GM12878 (cell line): ENCODE data around the gene COIL. TPM values are rescaled to one million over a fixed set of nuclear protein-coding genes. Genes with fewer than 3 reads are reported as not detected.

Source experiments
- ATF7 ChIP-seq: fragments of 450-650 bp; IDR thresholded peaks from 2 replicates; pipeline ENCODE4 v1.6.1; 2016; ENCODE audit warnings: low read depth, mild to moderate bottlenecking
- EGR1 ChIP-seq, 2 experiments: IDR thresholded peaks; 1 replicate in 1 of 2; 2 replicates in 1 of 2; pipeline ENCODE4 v1.6.1; 2011 to 2012; ENCODE audit warnings: low read depth in 2 of 2, low read length in 2 of 2, borderline replicate concordance in 1 of 2, mild to moderate bottlenecking in 1 of 2, moderate library complexity in 1 of 2
- HCFC1 ChIP-seq: fragments of 150-350 bp; IDR thresholded peaks from 2 replicates; pipeline ENCODE4 v1.6.1; 2014; ENCODE audit warnings: low read length
- HDAC6 ChIP-seq: fragments of 200-600 bp; sonication (generic); IDR thresholded peaks from one replicate; pipeline ENCODE4 v1.8.0; 2017; ENCODE audit warnings: antibody characterized with exemption; ENCODE audit not compliant: unreplicated experiment
- KLF5 ChIP-seq: fragments of 450-650 bp; IDR thresholded peaks from 2 replicates; pipeline ENCODE4 v1.6.1; 2014; ENCODE audit warnings: mild to moderate bottlenecking; ENCODE audit not compliant: partially characterized antibody
- MYC ChIP-seq: IDR thresholded peaks from 2 replicates; pipeline ENCODE4 v1.6.1; 2011; ENCODE audit warnings: mild to moderate bottlenecking, low read length, moderate library complexity, inconsistent platforms; ENCODE audit not compliant: insufficient read depth, insufficient replicate concordance, insufficient read length, severe bottlenecking
- NR2C1 ChIP-seq: fragments of 450-650 bp; IDR thresholded peaks from 2 replicates; pipeline ENCODE4 v1.6.1; 2017; ENCODE audit warnings: antibody characterized with exemption, mild to moderate bottlenecking, moderate library complexity
- POLR2A ChIP-seq: IDR thresholded peaks from 2 replicates; pipeline ENCODE4 v1.6.1; 2011; ENCODE audit warnings: low read depth, mild to moderate bottlenecking, low read length
- POLR2AphosphoS2 ChIP-seq: IDR thresholded peaks from 2 replicates; pipeline ENCODE4 v1.6.1; 2011; ENCODE audit warnings: low read depth, mild to moderate bottlenecking, low read length, improper control_type of control experiment, moderate library complexity
- SMAD1 ChIP-seq: fragments of 450-650 bp; IDR thresholded peaks from 2 replicates; pipeline ENCODE4 v1.6.1; 2018; ENCODE audit warnings: mild to moderate bottlenecking, low read depth; ENCODE audit not compliant: partially characterized antibody
- SMARCA5 ChIP-seq: fragments of 450-650 bp; IDR thresholded peaks from 2 replicates; pipeline ENCODE4 v1.6.1; 2017; ENCODE audit warnings: mild to moderate bottlenecking
- YBX1 ChIP-seq: fragments of 450-650 bp; IDR thresholded peaks from 2 replicates; pipeline ENCODE4 v1.6.1; 2016; ENCODE audit warnings: antibody characterized with exemption
- ZBTB4 ChIP-seq: fragments of 450-650 bp; formaldehyde crosslinking; IDR thresholded peaks from 2 replicates; pipeline ENCODE4 v1.4.0; 2022; ENCODE audit warnings: mild to moderate bottlenecking, moderate library complexity
- polyA plus RNA-seq, 11 experiments: library from polyadenylated mRNA; depleted of rRNA in 4 of 11; unstranded in 6 of 11; stranded (reverse) in 5 of 11; fragments of >200 nt; fragmentation: Nextera tagmentation in 4 of 11; fragmentation: Illumina TruSeq in 1 of 11; extraction: Ambion mirVana in 4 of 11; extraction: Trizol in 1 of 11; gene quantifications; 1 replicate in 1 of 11; 2 replicates in 10 of 11; pipeline versions ENCODE4 v1.2.1 to v1.2.3, GENCODE V29; 2011 to 2016; ENCODE audit warnings: inconsistent platforms in 2 of 11, missing spikeins in 2 of 11, low read depth in 1 of 11
- total RNA-seq, 4 experiments: library from RNA; depleted of rRNA in 3 of 4; stranded (reverse); fragments of >200 nt in 3 of 4; fragmentation: Illumina TruSeq in 1 of 4; extraction: Trizol in 1 of 4; gene quantifications; 2 replicates each; pipeline versions ENCODE4 v1.2.1 to v1.2.3, GENCODE V29; 2013 to 2021
- TF ChIP-seq, protein P1 (sequence below): fragments of 450-650 bp; IDR thresholded peaks from 2 replicates; pipeline ENCODE4 v1.6.1; 2018; ENCODE audit warnings: mild to moderate bottlenecking, low read depth, moderate library complexity; ENCODE audit not compliant: partially characterized antibody
- TF ChIP-seq, protein P2 (sequence below): IDR thresholded peaks from 2 replicates; pipeline ENCODE4 v1.6.1; 2011; ENCODE audit warnings: borderline replicate concordance, low read depth, mild to moderate bottlenecking, moderate library complexity, low read length; ENCODE audit not compliant: insufficient read depth, poor library complexity, severe bottlenecking
- TF ChIP-seq, protein P3 (sequence below): fragments of 450-650 bp; IDR thresholded peaks from 2 replicates; pipeline ENCODE4 v1.6.1; 2016; ENCODE audit warnings: mild to moderate bottlenecking
- TF ChIP-seq, protein P4 (sequence below): IDR thresholded peaks from 2 replicates; pipeline ENCODE4 v1.6.1; 2011; ENCODE audit warnings: low read depth, mild to moderate bottlenecking, low read length, moderate library complexity, borderline replicate concordance; ENCODE audit errors: extremely low read depth

Gene COIL
- total and polyA plus RNA-seq, 10 of the 15 experiments (the other 5 are each of a cell fraction or from before 2014, with no cell fraction given), result 13.7 to 24.3 (median 17.4) TPM

DNA sequence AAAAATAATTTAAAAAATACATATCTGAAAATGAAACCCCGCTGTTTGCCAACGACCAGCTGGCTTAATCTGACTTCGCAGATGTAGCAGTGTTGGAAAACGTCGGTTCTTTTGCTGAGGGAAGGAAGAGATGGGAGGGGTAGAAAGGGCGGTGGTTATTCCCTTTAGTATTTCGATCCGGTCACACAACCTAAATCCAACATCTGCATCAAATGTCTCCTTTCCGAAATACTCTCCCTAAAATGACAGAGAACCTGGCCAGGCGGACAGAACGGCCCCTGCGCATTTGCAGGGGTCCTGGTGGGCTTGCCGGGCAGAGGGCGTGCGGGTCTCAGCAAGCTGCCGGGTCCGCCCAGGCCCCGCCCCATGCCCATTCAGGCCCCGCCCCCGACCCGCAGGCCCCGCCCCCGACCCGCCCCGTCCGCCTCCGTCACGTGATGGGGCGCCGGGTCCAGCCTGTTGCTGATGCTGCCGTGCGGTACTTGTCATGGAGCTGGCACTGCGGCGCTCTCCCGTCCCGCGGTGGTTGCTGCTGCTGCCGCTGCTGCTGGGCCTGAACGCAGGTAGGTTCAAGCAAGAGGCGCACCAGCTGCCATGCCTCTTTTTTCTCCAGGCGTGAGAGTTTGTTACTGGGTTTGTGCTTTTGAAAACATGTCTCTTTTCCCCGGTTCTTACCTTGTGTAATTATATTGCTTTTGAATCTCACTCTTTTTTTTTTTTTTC is 17.0 kb upstream of the COIL start, which contains the start of gene SCPEP1 (continued):
- TF ChIP-seq SMAD1, result no peak
- no peak for TF ChIP-seq MYC
- no peak for TF ChIP-seq ZBTB4
- no peak for TF ChIP-seq EGR1 (IDR thresholded peaks at IDR 0.05; ENCODE audit: borderline replicate concordance in 1 of 2, low read depth in 2 of 2, low read length in 2 of 2)
- TF ChIP-seq HDAC6, result no peak
- no peak for TF ChIP-seq YBX1
- TF ChIP-seq, protein P1, sequence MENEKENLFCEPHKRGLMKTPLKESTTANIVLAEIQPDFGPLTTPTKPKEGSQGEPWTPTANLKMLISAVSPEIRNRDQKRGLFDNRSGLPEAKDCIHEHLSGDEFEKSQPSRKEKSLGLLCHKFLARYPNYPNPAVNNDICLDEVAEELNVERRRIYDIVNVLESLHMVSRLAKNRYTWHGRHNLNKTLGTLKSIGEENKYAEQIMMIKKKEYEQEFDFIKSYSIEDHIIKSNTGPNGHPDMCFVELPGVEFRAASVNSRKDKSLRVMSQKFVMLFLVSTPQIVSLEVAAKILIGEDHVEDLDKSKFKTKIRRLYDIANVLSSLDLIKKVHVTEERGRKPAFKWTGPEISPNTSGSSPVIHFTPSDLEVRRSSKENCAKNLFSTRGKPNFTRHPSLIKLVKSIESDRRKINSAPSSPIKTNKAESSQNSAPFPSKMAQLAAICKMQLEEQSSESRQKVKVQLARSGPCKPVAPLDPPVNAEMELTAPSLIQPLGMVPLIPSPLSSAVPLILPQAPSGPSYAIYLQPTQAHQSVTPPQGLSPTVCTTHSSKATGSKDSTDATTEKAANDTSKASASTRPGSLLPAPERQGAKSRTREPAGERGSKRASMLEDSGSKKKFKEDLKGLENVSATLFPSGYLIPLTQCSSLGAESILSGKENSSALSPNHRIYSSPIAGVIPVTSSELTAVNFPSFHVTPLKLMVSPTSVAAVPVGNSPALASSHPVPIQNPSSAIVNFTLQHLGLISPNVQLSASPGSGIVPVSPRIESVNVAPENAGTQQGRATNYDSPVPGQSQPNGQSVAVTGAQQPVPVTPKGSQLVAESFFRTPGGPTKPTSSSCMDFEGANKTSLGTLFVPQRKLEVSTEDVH, result no peak
- TF ChIP-seq, protein P2, sequence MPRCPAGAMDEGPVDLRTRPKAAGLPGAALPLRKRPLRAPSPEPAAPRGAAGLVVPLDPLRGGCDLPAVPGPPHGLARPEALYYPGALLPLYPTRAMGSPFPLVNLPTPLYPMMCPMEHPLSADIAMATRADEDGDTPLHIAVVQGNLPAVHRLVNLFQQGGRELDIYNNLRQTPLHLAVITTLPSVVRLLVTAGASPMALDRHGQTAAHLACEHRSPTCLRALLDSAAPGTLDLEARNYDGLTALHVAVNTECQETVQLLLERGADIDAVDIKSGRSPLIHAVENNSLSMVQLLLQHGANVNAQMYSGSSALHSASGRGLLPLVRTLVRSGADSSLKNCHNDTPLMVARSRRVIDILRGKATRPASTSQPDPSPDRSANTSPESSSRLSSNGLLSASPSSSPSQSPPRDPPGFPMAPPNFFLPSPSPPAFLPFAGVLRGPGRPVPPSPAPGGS, result no peak
- TF ChIP-seq, protein P3, sequence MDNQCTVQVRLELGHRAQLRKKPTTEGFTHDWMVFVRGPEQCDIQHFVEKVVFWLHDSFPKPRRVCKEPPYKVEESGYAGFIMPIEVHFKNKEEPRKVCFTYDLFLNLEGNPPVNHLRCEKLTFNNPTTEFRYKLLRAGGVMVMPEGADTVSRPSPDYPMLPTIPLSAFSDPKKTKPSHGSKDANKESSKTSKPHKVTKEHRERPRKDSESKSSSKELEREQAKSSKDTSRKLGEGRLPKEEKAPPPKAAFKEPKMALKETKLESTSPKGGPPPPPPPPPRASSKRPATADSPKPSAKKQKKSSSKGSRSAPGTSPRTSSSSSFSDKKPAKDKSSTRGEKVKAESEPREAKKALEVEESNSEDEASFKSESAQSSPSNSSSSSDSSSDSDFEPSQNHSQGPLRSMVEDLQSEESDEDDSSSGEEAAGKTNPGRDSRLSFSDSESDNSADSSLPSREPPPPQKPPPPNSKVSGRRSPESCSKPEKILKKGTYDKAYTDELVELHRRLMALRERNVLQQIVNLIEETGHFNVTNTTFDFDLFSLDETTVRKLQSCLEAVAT, result no peak
- TF ChIP-seq POLR2AphosphoS2, result no peak
- TF ChIP-seq, protein P4, sequence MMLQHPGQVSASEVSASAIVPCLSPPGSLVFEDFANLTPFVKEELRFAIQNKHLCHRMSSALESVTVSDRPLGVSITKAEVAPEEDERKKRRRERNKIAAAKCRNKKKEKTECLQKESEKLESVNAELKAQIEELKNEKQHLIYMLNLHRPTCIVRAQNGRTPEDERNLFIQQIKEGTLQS, result no peak
- no peak for TF ChIP-seq ATF7
- no peak for TF ChIP-seq SMARCA5
- TF ChIP-seq KLF5, result no peak
- no peak for TF ChIP-seq HCFC1
- no peak for TF ChIP-seq NR2C1
- TF ChIP-seq POLR2A, result peak; percentile 94
